ENCODE measurements around the gene TM9SF4. TPM values are rescaled to one million over a fixed set of nuclear protein-coding genes. Genes with fewer than 3 reads are reported as not detected.

TM9SF4 gene
- polyA plus RNA-seq, 1 donor (not counting 4 experiments of a cell fraction or from before 2014, with no cell fraction given) = 49.4 TPM

GRCh38 chr20:32179515-32179914 lies 70.0 kb downstream of the TM9SF4 start:
- Histone ChIP-seq H3K9ac (ENCODE audit: control insufficient read depth, extremely low read depth, insufficient read depth, low read length) (no peak overlapping the region), H3K27ac (ENCODE audit: control insufficient read depth, insufficient read depth, low read length) (no peak overlapping the region), H3K36me3 (ENCODE audit: control insufficient read depth in 2 of 2, extremely low read depth in 1 of 2, insufficient read depth in 2 of 2, low read length in 2 of 2) (no peaks in the 10 kb centered on the region), H3K4me2 (ENCODE audit: control insufficient read depth, extremely low read depth, insufficient read depth, low read depth, low read length) (no peak overlapping the region), H3K4me3 (ENCODE audit: control insufficient read depth in 2 of 3, extremely low read depth in 1 of 3, insufficient read depth in 2 of 3, low read depth in 1 of 3, low read length in 3 of 3) (no peak overlapping the region), H2AFZ (ENCODE audit: control insufficient read depth, low read length) (no peak overlapping the region), H3K9me3 (ENCODE audit: control insufficient read depth, low read depth, low read length) (no peaks in the 10 kb centered on the region), H3K27me3 (ENCODE audit: control insufficient read depth, extremely low read depth, insufficient read depth, low read length) (no peaks in the 10 kb centered on the region), H3K9me1 (ENCODE audit: control insufficient read depth, extremely low read depth, insufficient read depth, low read length) (no peaks in the 10 kb centered on the region), H4K20me1 (ENCODE audit: control insufficient read depth, extremely low read depth, insufficient read depth, low read length) (no peaks in the 10 kb centered on the region), H3K79me2 (ENCODE audit: control insufficient read depth, insufficient read depth, low read length) (no peaks in the 10 kb centered on the region), H3K4me1 (ENCODE audit: control insufficient read depth, extremely low read depth, insufficient read depth, low read length) (no peaks in the 10 kb centered on the region)
- FAIRE-seq (no peak), DNase-seq (ENCODE audit: low read depth, low spot score) (no peak)
- TF ChIP-seq EZH2 (IDR thresholded peaks at IDR 0.05; ENCODE audit: low read length) (no peak), CTCF (optimal IDR thresholded peaks at IDR 0.05 in 1 of 3, IDR thresholded peaks at IDR 0.05 in 1 of 3, conservative IDR thresholded peaks at IDR 0.05 in 1 of 3; ENCODE audit: extremely low read depth in 1 of 3, insufficient read depth in 2 of 3, low read length in 3 of 3) (no peak)
- dilution Hi-C loops (cut with MboI; ENCODE audit: extremely low pct_ligation_motif_present, low sequenced_read_pairs) = no loop called here

- Histone ChIP-seq H2AFZ (ENCODE audit: control insufficient read depth, low read length) (no peak overlapping the region), H3K9ac (ENCODE audit: control insufficient read depth, extremely low read depth, insufficient read depth, low read length) (no peak overlapping the region), H3K27ac (ENCODE audit: control insufficient read depth, insufficient read depth, low read length) (no peak overlapping the region), H4K20me1 (ENCODE audit: control insufficient read depth, extremely low read depth, insufficient read depth, low read length) (no peaks in the 10 kb centered on the region), H3K9me1 (ENCODE audit: control insufficient read depth, extremely low read depth, insufficient read depth, low read length) (no peaks in the 10 kb centered on the region), H3K4me1 (ENCODE audit: control insufficient read depth, extremely low read depth, insufficient read depth, low read length) (no peaks in the 10 kb centered on the region), H3K9me3 (ENCODE audit: control insufficient read depth, low read depth, low read length) (no peaks in the 10 kb centered on the region), H3K36me3 (ENCODE audit: control insufficient read depth in 2 of 2, extremely low read depth in 1 of 2, insufficient read depth in 2 of 2, low read length in 2 of 2) (no peaks in the 10 kb centered on the region), H3K79me2 (ENCODE audit: control insufficient read depth, insufficient read depth, low read length) (no peaks in the 10 kb centered on the region), H3K27me3 (ENCODE audit: control insufficient read depth, extremely low read depth, insufficient read depth, low read length) (no peaks in the 10 kb centered on the region), H3K4me3 (ENCODE audit: control insufficient read depth in 2 of 3, extremely low read depth in 1 of 3, insufficient read depth in 2 of 3, low read depth in 1 of 3, low read length in 3 of 3) (no peak overlapping the region), H3K4me2 (ENCODE audit: control insufficient read depth, extremely low read depth, insufficient read depth, low read depth, low read length) (no peak overlapping the region)
- DNase-seq (ENCODE audit: low read depth, low spot score) (no peak), FAIRE-seq (no peak)
- no peak for TF ChIP-seq EZH2 (IDR thresholded peaks at IDR 0.05; ENCODE audit: low read length)
- no peak for TF ChIP-seq CTCF (optimal IDR thresholded peaks at IDR 0.05 in 1 of 3, IDR thresholded peaks at IDR 0.05 in 1 of 3, conservative IDR thresholded peaks at IDR 0.05 in 1 of 3; ENCODE audit: extremely low read depth in 1 of 3, insufficient read depth in 2 of 3, low read length in 3 of 3)
- dilution Hi-C loops (cut with MboI; ENCODE audit: extremely low pct_ligation_motif_present, low sequenced_read_pairs) = no loop called here
Measured at GRCh38 chr20:32179934-32180333, 70.4 kb downstream of the TM9SF4 start.

Measured in keratinocyte (primary cell).